HL-60 (cell line): ENCODE data around the gene SMAD2.

Experiments used
- CTCF ChIP-seq: IDR thresholded peaks from one replicate; pipeline ENCODE4 v1.5.1; 2011; ENCODE audit warnings: low read length, control low read depth, inconsistent platforms; ENCODE audit not compliant: insufficient read depth
- GABPA ChIP-seq: IDR thresholded peaks from 2 replicates; pipeline ENCODE4 v1.6.1; 2012; ENCODE audit warnings: low read depth
- POLR2AphosphoS5 ChIP-seq: IDR thresholded peaks from 2 replicates; pipeline ENCODE4 v1.6.1; 2012; ENCODE audit warnings: low read depth
- SPI1 ChIP-seq: IDR thresholded peaks from 2 replicates; pipeline ENCODE4 v1.6.1; 2012; ENCODE audit warnings: low read depth, mild to moderate bottlenecking, borderline replicate concordance
- TF ChIP-seq, protein P1 (sequence below): IDR thresholded peaks from 2 replicates; pipeline ENCODE4 v1.6.1; 2012; ENCODE audit warnings: low read depth; ENCODE audit not compliant: insufficient replicate concordance

DNA sequence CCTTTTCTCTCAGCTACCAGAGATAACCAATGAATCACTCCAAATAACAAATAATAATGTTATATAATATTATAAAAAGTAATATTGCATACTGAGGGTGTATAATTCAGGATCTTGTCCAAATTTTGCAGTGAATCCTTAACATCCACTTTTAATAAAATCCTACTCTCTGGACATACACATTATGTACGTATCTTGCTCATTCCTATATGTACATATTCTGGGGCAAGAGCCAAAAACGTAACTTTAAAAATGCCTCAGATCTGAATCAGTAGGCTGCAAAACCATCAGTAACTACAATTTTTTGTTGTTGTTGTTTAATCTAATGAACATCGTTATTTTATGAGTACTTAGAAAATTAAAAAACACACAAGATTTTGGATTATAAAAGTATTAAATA is 65.3 kb downstream of the SMAD2 start:
- TF ChIP-seq CTCF = no peak
- no peak for TF ChIP-seq POLR2AphosphoS5
- TF ChIP-seq, protein P1, sequence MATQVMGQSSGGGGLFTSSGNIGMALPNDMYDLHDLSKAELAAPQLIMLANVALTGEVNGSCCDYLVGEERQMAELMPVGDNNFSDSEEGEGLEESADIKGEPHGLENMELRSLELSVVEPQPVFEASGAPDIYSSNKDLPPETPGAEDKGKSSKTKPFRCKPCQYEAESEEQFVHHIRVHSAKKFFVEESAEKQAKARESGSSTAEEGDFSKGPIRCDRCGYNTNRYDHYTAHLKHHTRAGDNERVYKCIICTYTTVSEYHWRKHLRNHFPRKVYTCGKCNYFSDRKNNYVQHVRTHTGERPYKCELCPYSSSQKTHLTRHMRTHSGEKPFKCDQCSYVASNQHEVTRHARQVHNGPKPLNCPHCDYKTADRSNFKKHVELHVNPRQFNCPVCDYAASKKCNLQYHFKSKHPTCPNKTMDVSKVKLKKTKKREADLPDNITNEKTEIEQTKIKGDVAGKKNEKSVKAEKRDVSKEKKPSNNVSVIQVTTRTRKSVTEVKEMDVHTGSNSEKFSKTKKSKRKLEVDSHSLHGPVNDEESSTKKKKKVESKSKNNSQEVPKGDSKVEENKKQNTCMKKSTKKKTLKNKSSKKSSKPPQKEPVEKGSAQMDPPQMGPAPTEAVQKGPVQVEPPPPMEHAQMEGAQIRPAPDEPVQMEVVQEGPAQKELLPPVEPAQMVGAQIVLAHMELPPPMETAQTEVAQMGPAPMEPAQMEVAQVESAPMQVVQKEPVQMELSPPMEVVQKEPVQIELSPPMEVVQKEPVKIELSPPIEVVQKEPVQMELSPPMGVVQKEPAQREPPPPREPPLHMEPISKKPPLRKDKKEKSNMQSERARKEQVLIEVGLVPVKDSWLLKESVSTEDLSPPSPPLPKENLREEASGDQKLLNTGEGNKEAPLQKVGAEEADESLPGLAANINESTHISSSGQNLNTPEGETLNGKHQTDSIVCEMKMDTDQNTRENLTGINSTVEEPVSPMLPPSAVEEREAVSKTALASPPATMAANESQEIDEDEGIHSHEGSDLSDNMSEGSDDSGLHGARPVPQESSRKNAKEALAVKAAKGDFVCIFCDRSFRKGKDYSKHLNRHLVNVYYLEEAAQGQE = no peak
- TF ChIP-seq GABPA = no peak
- no peak for TF ChIP-seq SPI1
